Small intestine (tissue), 7 donors: ENCODE data around the gene YOD1. TPM values are rescaled to one million over a fixed set of nuclear protein-coding genes. Genes with fewer than 3 reads are reported as not detected.

ENCODE experiments used
- DNase-seq, 2 donors: peaks; one replicate each; pipeline versions ENCODE4 v3.0.0 to v3.0.0-alpha.2; 2013
- FAIRE-seq: peaks from 2 replicates; lab custom pipeline; 2012; peaks lifted over from hg19 to GRCh38; lab: Jason Lieb, UNC
- H3K27ac ChIP-seq, 3 donors: one replicate each; pipeline ENCODE4 v1.5.1; 2013; ENCODE audit warnings: low read length in 2 of 3, mild to moderate bottlenecking in 2 of 3, control low read depth in 1 of 3, inconsistent platforms in 1 of 3, low read depth in 1 of 3, moderate library complexity in 1 of 3
- H3K27me3 ChIP-seq, 3 donors: one replicate each; pipeline ENCODE4 v1.6.1; 2013; ENCODE audit warnings: low read length in 3 of 3, inconsistent platforms in 1 of 3; ENCODE audit not compliant: control insufficient read depth in 3 of 3, insufficient read depth in 3 of 3
- H3K36me3 ChIP-seq, 3 donors: one replicate each; pipeline ENCODE4 v1.6.1; 2013; ENCODE audit warnings: low read length in 3 of 3, inconsistent platforms in 1 of 3, low read depth in 1 of 3, mild to moderate bottlenecking in 1 of 3, moderate library complexity in 1 of 3; ENCODE audit not compliant: control insufficient read depth in 3 of 3, insufficient read depth in 2 of 3
- H3K4me1 ChIP-seq, 3 donors: one replicate each; pipeline ENCODE4 v1.6.1; 2013; ENCODE audit warnings: low read length in 2 of 3, inconsistent platforms in 1 of 3, low read depth in 1 of 3, mild to moderate bottlenecking in 1 of 3, moderate library complexity in 1 of 3; ENCODE audit not compliant: control insufficient read depth in 3 of 3, insufficient read depth in 2 of 3
- H3K4me3 ChIP-seq, 3 donors: one replicate each; pipeline ENCODE4 v1.5.1; 2013; ENCODE audit warnings: low read length in 3 of 3, control low read depth in 1 of 3, inconsistent platforms in 1 of 3, low read depth in 1 of 3, mild to moderate bottlenecking in 1 of 3, moderate library complexity in 1 of 3
- H3K9me3 ChIP-seq, 2 donors: one replicate each; pipeline ENCODE4 v1.6.1; 2013; ENCODE audit warnings: low read depth in 1 of 2, low read length in 1 of 2; ENCODE audit not compliant: control insufficient read depth in 2 of 2, insufficient read depth in 1 of 2
- WGBS, 3 donors: extraction: QIAGEN DNeasy Blood & Tissue Kit; methylation state at CpG; one replicate each; pipeline ENCODE4 v1.1.7; 2013; 5-methylcytosine and 5-hydroxymethylcytosine counted together
- polyA plus RNA-seq, 4 donors: library from polyadenylated mRNA; stranded (reverse) in 3 of 4; unstranded in 1 of 4; fragments of 200-250 nt in 3 of 4; fragments of 120-200 nt in 1 of 4; gene quantifications; one replicate each; pipeline versions ENCODE4 v1.2.1 to v1.2.3, GENCODE V29; 2013
- donor health status: healthy with polysubstance abuse.
- donor health status: control.
- donor health status: control.
- donor health status: Bipolar disorder and iron deficiency.
- donor health status: healthy.

YOD1 gene
- polyA plus RNA-seq, 4 donors: 1.9 to 8.4 (median 2.7) TPM

GRCh38 chr1:207020065-207020708 lies 30.8 kb downstream of the YOD1 start:
- peak overlapping the region; percentile 32 to 78 (median 47) for H3K27ac ChIP-seq
- H3K27me3 ChIP-seq: no peaks in the 10 kb centered on the region
- FAIRE-seq (no peak), DNase-seq (peak; percentile 87 to 90)
- peaks cover 16 to 58% (median 20%) of the 10 kb centered on the region in 3 donors for H3K4me1 ChIP-seq
- WGBS, 3 donors: 37 to 72% (median 43%) methylated on average over 9 of the region's 9 CpGs
- peaks cover 0 to 52% (median 16%) of the 10 kb centered on the region in 3 donors for H3K36me3 ChIP-seq
- H3K4me3 ChIP-seq: no peak overlapping the region
- H3K9me3 ChIP-seq: no peaks in the 10 kb centered on the region

DNA sequence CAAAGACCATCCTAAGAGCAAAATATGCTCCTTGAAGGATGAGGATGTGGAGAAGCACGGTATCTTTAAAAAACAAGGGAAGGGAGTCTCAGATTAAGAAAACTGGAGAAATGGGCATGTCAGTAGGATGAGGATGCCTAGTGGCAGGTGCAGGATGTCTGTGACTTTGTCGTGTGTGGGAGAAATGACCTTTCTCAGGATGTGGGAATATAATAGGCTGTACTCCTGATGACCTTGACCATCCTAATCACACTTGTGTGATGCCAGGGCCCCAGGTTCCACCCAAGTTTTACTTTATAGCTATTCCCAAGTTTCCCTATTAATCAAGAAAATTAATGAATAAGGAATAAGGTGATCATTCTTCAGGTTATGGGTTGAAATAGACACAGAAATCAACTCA lies 31.3 kb downstream of the YOD1 start:
- no peak for DNase-seq
- FAIRE-seq: no peak
- Histone ChIP-seq H3K27ac (peak overlapping the region in 1 of 3 donors; percentile 78), H3K27me3 (no peaks in the 10 kb centered on the region), H3K36me3 (peaks cover 0 to 49% (median 16%) of the 10 kb centered on the region in 3 donors), H3K9me3 (no peaks in the 10 kb centered on the region), H3K4me1 (peaks cover 14 to 53% (median 16%) of the 10 kb centered on the region in 3 donors), H3K4me3 (no peak overlapping the region)
- 44 to 58% (median 54%) methylated on average over 2 of the region's 2 CpGs for WGBS, 3 donors

- Histone ChIP-seq H3K4me3 (no peak overlapping the region), H3K4me1 (peaks cover 10 to 48% (median 16%) of the 10 kb centered on the region in 3 donors), H3K27ac (peak overlapping the region in 2 of 3 donors; percentile 28 to 78), H3K27me3 (no peaks in the 10 kb centered on the region), H3K36me3 (peaks cover 0 to 44% (median 16%) of the 10 kb centered on the region in 3 donors), H3K9me3 (no peaks in the 10 kb centered on the region)
- no peak for DNase-seq
- no peak for FAIRE-seq
- 90 to 92% (median 91%) methylated on average over 2 of the region's 2 CpGs for WGBS, 3 donors
Measured at GRCh38 chr1:207019161-207019560, 31.8 kb downstream of the YOD1 start.

DNA sequence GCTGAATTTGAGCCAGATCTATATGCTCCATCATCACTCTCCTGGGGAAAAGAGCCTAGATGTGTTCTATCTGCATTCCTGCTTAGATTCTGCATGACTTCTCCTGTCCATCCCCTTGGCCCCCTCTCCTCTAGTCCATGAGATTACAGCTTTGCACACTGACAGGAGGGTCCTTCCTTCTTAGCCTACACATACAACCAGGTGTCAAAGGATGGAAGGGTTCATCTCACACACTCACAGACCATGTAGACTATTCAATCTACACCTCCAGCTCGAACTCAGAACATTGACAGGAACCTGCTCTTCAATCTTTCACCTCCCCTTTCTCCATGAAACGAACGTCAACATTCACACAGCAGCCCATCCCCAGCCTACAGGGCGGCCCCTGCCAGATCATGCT lies 32.3 kb downstream of the YOD1 start:
- no peak for FAIRE-seq
- Histone ChIP-seq H3K27ac (peak overlapping the region in 2 of 3 donors; percentile 50 to 78), H3K36me3 (peaks cover 0 to 41% (median 13%) of the 10 kb centered on the region in 3 donors), H3K27me3 (no peaks in the 10 kb centered on the region), H3K9me3 (no peaks in the 10 kb centered on the region), H3K4me3 (no peak overlapping the region), H3K4me1 (peaks cover 9 to 44% (median 11%) of the 10 kb centered on the region in 3 donors)
- DNase-seq: no peak
- WGBS, 3 donors: 78 to 85% (median 80%) methylated on average over 4 of the region's 4 CpGs

- Histone ChIP-seq H3K4me3 (no peak overlapping the region), H3K27me3 (no peaks in the 10 kb centered on the region), H3K4me1 (peaks cover 4 to 35% (median 7%) of the 10 kb centered on the region in 3 donors), H3K36me3 (peaks cover 0 to 33% (median 8%) of the 10 kb centered on the region in 3 donors), H3K27ac (peak overlapping the region in 1 of 3 donors; percentile 8), H3K9me3 (no peaks in the 10 kb centered on the region)
- FAIRE-seq (no peak), DNase-seq (peak; percentile 60 to 61)
- 29 to 54% (median 38%) methylated on average over 7 of the region's 7 CpGs for WGBS, 3 donors
Measured at GRCh38 chr1:207017615-207018559, 33.1 kb downstream of the YOD1 start.

DNA sequence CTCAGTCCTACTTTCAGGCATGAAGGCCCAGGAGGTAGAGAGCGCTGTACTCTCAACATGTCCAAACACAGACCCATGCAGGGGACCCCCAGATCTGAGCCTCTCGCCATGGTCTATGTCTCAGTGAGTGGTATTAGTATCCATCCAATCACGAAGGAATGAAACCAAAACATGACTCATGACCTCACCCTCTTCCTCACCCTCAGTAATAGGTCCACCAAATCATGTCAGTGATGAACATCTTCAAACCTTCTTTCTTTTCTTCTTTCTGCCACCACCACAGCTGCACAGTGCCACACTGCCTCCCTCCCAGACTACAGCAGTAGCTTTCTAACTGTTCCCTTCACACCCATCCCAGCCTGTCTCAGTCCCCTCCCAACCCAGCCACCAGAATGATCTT lies 35.2 kb downstream of the YOD1 start:
- H3K4me1 ChIP-seq: peaks cover 2 to 18% (median 3%) of the 10 kb centered on the region in 3 donors
- peaks cover 0 to 12% (median 0%) of the 10 kb centered on the region in 3 donors for H3K36me3 ChIP-seq
- no peak overlapping the region for H3K27ac ChIP-seq
- H3K4me3 ChIP-seq: no peak overlapping the region
- DNase-seq: no peak
- no peak for FAIRE-seq
- no peaks in the 10 kb centered on the region for H3K9me3 ChIP-seq
- WGBS, 3 donors: 80 to 86% (median 82%) methylated on average over 3 of the region's 3 CpGs
- no peaks in the 10 kb centered on the region for H3K27me3 ChIP-seq

- Histone ChIP-seq H3K27ac (no peak overlapping the region), H3K4me3 (no peak overlapping the region), H3K27me3 (no peaks in the 10 kb centered on the region), H3K4me1 (peaks cover 0 to 18% (median 7%) of the 10 kb centered on the region in 3 donors), H3K36me3 (peaks cover 0 to 7% (median 0%) of the 10 kb centered on the region in 3 donors), H3K9me3 (no peaks in the 10 kb centered on the region)
- WGBS, 3 donors: 76 to 98% (median 85%) methylated on average over 3 of the region's 3 CpGs
- no peak for FAIRE-seq
- no peak for DNase-seq
Measured at GRCh38 chr1:207014728-207015127, 36.3 kb downstream of the YOD1 start.
